ENCODE measurements around the gene RWDD3. TPM values are rescaled to one million over a fixed set of nuclear protein-coding genes. Genes with fewer than 3 reads are reported as not detected.

The RWDD3 gene
- total RNA-seq, 1 donor: 12.5 TPM

- TF ChIP-seq, protein P1, sequence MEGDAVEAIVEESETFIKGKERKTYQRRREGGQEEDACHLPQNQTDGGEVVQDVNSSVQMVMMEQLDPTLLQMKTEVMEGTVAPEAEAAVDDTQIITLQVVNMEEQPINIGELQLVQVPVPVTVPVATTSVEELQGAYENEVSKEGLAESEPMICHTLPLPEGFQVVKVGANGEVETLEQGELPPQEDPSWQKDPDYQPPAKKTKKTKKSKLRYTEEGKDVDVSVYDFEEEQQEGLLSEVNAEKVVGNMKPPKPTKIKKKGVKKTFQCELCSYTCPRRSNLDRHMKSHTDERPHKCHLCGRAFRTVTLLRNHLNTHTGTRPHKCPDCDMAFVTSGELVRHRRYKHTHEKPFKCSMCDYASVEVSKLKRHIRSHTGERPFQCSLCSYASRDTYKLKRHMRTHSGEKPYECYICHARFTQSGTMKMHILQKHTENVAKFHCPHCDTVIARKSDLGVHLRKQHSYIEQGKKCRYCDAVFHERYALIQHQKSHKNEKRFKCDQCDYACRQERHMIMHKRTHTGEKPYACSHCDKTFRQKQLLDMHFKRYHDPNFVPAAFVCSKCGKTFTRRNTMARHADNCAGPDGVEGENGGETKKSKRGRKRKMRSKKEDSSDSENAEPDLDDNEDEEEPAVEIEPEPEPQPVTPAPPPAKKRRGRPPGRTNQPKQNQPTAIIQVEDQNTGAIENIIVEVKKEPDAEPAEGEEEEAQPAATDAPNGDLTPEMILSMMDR (IDR thresholded peaks at IDR 0.05; ENCODE audit: insufficient read depth, low read length): no peak
- no peak for DNase-seq (ENCODE audit: low read depth)
- no peak overlapping the region for H3K4me3 ChIP-seq (ENCODE audit: low read depth, low read length)
Measured at GRCh38 chr1:95216292-95216990, 17.6 kb upstream of the RWDD3 start.

GRCh38 chr1:95217371-95217770, 16.6 kb upstream of the RWDD3 start:
- no peak for DNase-seq (ENCODE audit: low read depth)
- TF ChIP-seq, protein P1 (IDR thresholded peaks at IDR 0.05; ENCODE audit: insufficient read depth, low read length): no peak
- H3K4me3 ChIP-seq (ENCODE audit: low read depth, low read length): no peak overlapping the region

DNA sequence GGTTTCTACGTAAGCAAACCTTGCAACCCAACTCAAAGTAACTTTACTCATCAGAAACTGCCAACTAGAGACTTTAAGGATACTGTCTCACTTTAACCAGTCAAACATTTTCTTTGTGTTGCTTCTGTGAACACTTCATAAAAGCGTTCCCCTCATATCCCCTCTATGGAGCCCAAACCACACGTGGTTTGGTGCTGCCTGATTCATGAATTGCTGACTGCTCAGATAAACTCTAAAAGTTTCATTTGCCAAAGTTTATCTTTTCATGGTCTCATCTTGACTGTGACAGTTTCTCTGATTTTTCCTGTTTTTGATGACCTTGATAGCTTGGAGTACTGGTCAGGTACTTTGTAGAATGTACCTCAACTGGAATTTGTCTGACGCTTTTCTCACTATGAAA, 14.6 kb upstream of the RWDD3 start:
- no peak for DNase-seq (ENCODE audit: low read depth)
- TF ChIP-seq, protein P1 (IDR thresholded peaks at IDR 0.05; ENCODE audit: insufficient read depth, low read length): no peak
- H3K4me3 ChIP-seq (ENCODE audit: low read depth, low read length): no peak overlapping the region

GRCh38 chr1:95221306-95221705, 12.7 kb upstream of the RWDD3 start:
- no peak for DNase-seq (ENCODE audit: low read depth)
- no peak overlapping the region for H3K4me3 ChIP-seq (ENCODE audit: low read depth, low read length)
- TF ChIP-seq, protein P1 (IDR thresholded peaks at IDR 0.05; ENCODE audit: insufficient read depth, low read length): no peak

- H3K4me3 ChIP-seq (ENCODE audit: low read depth, low read length): no peak overlapping the region
- no peak for DNase-seq (ENCODE audit: low read depth)
- TF ChIP-seq, protein P1 (IDR thresholded peaks at IDR 0.05; ENCODE audit: insufficient read depth, low read length): no peak
Measured at GRCh38 chr1:95222629-95223028, 11.4 kb upstream of the RWDD3 start.

GRCh38 chr1:95223110-95223509, 10.9 kb upstream of the RWDD3 start:
- no peak overlapping the region for H3K4me3 ChIP-seq (ENCODE audit: low read depth, low read length)
- TF ChIP-seq, protein P1 (IDR thresholded peaks at IDR 0.05; ENCODE audit: insufficient read depth, low read length): no peak
- DNase-seq (ENCODE audit: low read depth): peak; percentile 51

Data from fibroblast of the aortic adventitia (primary cell).